GM18519 (cell line): Measurements from ENCODE around the gene SLC35A4.
"Not testable (repeated sequence)": the region's sequence is repeated elsewhere in the genome, so short reads cannot be mapped to it uniquely, and the experiment has no call there.

Experiments
- ATAC-seq: cut with Tn5 transposase; IDR thresholded peaks from one replicate; pipeline ENCODE4 v1.9.1; 2021; ENCODE audit warnings: mild to moderate bottlenecking, moderate library complexity; ENCODE audit not compliant: unreplicated experiment, low FRiP score

Gene SLC35A4

DNA sequence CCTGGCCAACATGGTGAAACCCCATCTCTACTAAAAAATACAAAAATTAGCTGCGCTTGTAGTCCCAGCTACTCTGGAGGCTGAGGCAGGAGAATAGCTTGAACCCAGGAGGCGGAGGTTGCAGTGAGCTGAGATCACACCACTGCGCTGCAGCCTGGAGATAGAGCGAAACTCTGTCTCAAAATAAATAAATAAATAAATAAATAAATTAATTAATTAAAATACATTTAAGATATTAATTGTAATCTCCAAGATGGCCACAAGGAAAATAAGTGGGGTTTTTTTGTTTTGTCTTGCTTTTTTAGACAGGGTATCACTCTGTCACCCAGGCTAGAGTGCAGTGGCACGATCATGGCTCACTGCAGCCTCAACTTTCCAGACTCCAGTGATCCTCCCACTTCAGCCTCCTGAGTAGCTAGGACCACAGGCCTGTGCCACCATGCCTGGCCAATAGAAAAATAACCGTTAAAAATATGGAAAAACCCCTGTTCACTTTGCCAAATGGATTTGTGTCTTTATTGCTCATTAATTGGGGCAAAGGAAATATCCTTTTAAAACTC lies 14.6 kb downstream of the SLC35A4 start:
- not testable (repeated sequence) for ATAC-seq

GRCh38 chr5:140587495-140587894 lies 22.9 kb downstream of the SLC35A4 start:
- ATAC-seq = no peak

- no peak for ATAC-seq
Measured at GRCh38 chr5:140588311-140589070, 23.9 kb downstream of the SLC35A4 start.

DNA sequence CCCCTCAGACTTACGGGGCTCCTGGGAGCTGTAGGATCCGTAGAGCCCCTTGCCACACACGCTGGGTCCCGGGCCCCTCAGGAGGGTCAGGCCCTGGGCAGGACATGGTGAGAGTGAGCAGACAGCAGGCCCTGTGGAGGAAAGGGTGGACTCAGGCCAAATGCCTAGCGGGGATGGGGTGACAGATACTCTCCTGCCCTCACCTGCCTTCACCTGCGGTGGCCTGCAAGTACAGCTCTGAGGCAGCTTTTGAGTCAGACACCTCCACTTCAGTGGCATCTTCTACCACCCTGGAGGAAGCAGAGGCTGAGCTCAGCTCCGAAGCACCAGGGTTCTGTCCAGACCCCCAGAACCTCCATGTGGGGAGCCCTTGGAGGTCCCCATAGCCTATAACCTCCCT lies 26.2 kb downstream of the SLC35A4 start:
- ATAC-seq = no peak

DNA sequence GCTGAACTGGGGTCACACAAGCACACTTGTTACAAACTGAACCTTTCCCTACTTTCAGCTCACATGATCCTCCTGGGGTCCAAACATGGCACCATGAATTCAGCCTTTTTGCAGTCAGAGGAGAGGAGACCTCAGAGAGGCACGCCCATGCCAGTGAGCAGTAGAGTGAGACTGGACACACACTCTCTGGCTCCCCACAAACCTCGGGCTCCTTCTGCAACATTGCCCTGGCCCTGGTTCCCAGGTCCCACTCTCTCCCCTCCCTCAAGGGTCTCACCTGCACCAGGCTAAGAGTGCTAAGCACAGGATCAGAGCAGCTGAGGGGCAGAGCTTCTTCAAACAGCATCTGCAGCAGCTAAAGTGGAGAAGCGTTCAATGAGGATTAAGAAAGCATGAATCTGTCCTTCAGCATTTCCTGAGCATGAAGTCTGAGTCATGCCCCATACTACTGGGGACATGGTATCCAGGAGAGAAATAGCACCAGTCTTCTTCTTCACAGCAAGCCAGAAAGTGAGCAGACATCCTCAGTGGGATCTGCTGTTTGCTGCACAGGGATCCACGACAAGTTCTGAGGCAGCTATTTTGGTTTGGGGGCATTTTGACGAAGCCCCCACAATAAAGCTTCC lies 27.2 kb downstream of the SLC35A4 start:
- ATAC-seq = no peak

- not testable (repeated sequence) for ATAC-seq
Measured at GRCh38 chr5:140593070-140593469, 28.4 kb downstream of the SLC35A4 start.

DNA sequence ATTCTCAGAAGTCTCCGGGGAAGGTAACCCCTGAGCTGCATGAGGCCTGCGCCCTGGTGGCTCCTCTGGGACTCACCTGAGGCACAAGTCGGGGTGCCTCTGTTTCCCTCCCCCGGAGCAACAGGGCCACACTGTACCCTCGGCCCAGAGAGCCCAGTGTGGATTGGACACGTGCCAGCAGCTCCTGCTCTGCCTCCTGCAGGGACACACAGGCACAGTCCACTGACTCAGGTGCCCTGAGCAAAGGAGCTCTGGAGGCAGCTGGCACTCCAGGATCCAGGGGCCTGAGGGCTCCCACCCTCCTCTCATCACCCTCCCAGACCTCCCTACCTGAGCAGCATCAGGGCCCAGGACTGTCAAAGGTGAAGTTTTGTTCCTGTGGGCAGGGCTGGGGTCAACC lies 29.5 kb downstream of the SLC35A4 start:
- ATAC-seq = no peak

DNA sequence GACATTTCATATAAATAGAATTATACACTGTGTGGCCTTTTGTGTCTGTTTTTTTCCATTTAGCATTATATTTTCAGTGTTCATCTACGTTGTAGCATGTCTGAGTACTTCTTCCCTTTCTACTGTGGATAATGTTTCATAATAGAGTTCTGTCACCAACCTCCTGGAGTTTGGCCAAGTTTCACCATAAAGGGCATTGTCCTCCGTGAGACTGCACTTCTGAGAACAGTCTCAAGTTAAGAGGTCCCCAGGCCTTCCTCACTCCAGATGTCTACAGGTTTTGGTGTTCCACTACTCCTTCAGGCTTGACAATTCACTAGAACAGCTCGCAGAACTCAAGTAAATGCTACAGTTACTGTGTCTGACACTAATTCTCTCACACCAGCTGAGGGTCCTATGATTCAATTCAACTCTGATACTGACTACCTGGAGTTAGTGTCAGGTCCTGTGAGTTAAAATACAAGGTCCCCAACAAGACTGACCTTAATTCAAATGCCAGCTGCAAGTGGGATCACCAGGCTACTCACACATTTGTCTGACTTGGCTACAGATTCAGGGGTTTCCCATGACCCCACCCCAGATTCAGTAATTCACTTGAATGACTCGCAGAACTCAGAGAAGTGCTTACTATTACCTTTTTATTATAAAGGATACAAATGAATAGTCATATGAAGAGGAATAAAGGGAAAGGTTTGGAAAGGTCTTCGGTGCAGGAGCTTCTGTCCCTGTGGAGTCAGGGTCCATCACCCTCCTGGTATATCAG lies 31.1 kb downstream of the SLC35A4 start:
- ATAC-seq = no peak

DNA sequence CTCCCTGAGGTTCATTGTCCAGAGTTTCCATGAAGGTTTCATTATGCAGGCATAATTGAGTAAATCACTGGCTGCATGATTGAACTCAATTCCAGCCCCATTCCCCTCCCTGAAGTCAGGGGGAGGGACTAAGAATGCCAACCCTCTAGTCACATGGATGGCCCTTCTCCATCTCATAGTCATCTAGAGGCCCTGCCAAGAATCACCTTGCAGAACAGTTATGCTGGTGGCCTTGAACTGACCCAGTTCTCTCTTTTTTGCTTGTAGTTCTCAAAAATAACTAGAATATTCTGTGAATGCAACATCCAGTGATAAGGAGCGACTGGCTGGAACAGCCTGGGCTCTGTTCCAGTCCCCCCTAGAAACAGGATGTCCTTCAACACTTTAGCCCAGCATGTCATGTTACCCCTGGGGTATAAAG lies 31.7 kb downstream of the SLC35A4 start:
- ATAC-seq = no peak

GRCh38 chr5:140598836-140599235 lies 34.2 kb downstream of the SLC35A4 start:
- no peak for ATAC-seq

GRCh38 chr5:140600096-140600495 lies 35.5 kb downstream of the SLC35A4 start:
- no peak for ATAC-seq

DNA sequence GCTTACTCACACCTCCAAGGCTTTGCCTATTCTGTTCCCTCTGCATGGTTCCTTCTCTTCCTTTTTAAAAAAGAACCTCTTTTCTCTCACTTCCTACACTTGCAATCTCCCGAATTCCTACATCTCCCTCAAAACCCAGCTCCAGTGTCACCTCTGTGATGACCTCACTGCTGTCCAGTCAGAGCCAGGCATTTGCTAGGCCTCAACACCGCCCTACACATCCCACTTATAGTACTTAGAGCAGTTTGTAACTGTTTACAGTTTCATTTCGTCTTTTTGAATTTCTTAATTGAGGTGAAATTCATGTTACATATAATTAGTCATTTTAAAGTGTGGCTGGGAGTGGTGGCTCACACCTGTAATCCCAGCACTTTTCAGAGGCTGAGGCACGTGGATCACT lies 37.5 kb downstream of the SLC35A4 start:
- no peak for ATAC-seq

DNA sequence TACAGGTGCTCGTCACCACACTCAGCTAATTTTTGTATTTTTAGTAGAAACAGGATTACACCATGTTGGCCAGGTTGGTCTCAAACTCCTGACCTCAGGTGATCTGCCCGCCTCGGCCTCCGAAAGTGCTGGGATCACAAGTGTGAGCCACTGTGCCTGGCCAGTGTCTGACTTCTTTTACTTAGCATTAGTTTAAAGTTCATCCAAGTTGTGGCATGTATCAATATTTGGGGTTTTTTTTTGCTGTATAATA lies 38.7 kb downstream of the SLC35A4 start:
- not testable (repeated sequence) for ATAC-seq

- ATAC-seq = no peak
Measured at GRCh38 chr5:140603734-140604133, 39.1 kb downstream of the SLC35A4 start.

DNA sequence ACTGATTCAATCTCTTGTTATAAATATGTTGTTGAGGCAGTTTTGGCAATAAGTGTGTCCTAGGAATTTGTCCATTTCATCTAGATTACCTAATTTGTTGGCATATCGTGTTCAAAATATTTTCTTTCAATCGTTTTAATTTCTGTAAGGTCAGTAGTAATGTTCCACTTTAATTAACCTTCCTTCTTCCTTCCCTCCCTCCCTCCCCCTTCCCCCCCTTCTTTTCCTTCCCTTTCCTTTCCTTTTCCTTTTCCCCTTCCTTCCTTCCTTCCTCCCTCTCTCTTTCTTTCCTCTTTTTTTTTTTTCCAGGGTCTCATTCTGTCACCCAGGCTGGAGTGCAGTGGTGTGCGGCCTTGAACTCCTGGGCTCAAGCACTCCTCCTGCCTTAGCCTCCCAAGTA lies 41.3 kb downstream of the SLC35A4 start:
- ATAC-seq = no peak

DNA sequence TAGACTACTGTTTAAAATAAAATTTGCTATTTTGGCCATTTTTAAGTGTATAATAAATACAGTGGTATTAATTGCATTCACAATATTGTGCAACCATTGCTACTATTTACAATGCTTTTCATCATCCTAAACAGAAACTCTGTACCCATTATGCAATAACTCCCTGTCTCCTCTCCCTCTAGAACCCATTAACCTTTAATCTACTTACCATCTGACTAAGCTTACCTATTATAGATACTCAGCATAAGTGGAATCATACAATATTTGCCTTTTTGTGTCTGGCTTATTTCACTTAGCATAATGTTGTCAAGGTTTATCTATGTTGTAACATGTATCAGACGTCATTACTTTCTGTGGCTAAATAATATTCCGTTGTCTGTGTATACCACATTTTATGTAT lies 42.4 kb downstream of the SLC35A4 start:
- no peak for ATAC-seq

DNA sequence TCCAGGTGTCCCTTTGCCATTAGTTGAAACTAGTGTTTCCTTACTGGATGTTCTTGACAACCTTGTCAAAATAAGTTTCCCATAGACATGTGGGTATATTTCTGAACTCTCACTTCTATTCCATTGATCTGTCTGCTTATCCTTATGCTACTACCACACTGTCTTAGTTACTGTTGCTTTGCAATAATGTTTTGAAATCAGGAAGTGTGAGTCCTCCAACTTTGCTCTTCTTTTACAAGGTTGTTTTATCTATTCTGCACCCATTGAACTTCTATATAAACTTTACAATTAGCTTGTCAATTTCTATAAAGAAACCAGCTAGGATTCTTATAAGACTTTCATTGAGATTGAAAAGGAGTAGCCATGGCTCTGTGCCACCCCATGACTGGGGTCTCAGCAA lies 44.1 kb downstream of the SLC35A4 start:
- no peak for ATAC-seq

DNA sequence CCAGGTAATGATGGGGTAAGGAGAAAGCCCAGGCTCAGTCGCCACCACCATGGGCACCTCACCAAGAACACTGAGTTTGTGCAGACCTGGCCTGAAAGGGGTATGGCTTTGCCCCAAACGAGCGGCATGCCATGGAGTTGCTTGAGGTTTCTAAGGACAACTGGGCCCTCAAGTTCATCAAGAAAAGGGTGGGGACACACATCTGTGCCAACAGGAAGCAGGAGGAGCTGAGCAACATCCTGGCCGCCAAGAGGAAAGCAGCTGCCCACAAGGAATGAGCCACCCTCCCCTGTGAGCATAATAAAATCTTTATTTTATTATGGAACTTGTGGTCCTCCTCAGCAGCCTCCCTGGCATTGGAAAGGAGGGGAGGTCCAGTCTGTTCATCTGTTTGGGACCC lies 44.5 kb downstream of the SLC35A4 start:
- ATAC-seq = no peak

GRCh38 chr5:140611020-140611521 lies 46.4 kb downstream of the SLC35A4 start:
- ATAC-seq = no peak
